GM19238 (cell line): ENCODE data around the gene DMRT2.

Experiments
- DNase-seq: peaks from one replicate; pipeline ENCODE4 v3.0.0; 2011; ENCODE audit warnings: low spot score; ENCODE audit not compliant: insufficient read length

DMRT2 gene

GRCh38 chr9:1046639-1047572 is 3.3 kb upstream of the DMRT2 start:
- no peak for DNase-seq

- no peak for DNase-seq
Measured at GRCh38 chr9:1047591-1048230, 2.4 kb upstream of the DMRT2 start.

GRCh38 chr9:1048231-1048619 is 1.9 kb upstream of the DMRT2 start:
- DNase-seq, result no peak

- DNase-seq, result no peak
Measured at GRCh38 chr9:1048811-1049210, 1.3 kb upstream of the DMRT2 start.

- no peak for DNase-seq
Measured at GRCh38 chr9:1049641-1050040, 516 bp upstream of the DMRT2 start.

GRCh38 chr9:1051210-1051583 is 1.0 kb downstream of the DMRT2 start:
- no peak for DNase-seq

GRCh38 chr9:1051584-1052275 is 1.6 kb downstream of the DMRT2 start:
- DNase-seq, result no peak

- DNase-seq, result no peak
Measured at GRCh38 chr9:1052365-1053281, 2.5 kb downstream of the DMRT2 start.

GRCh38 chr9:1053282-1053621 is 3.1 kb downstream of the DMRT2 start:
- no peak for DNase-seq

GRCh38 chr9:1053986-1054425 is 3.8 kb downstream of the DMRT2 start:
- DNase-seq, result no peak

- DNase-seq, result no peak
Measured at GRCh38 chr9:1055166-1055565, 5.0 kb downstream of the DMRT2 start.

- DNase-seq, result no peak
Measured at GRCh38 chr9:1057910-1058309, 7.8 kb downstream of the DMRT2 start.

GRCh38 chr9:1058826-1059487 is 8.8 kb downstream of the DMRT2 start:
- DNase-seq, result no peak

- DNase-seq, result no peak
Measured at GRCh38 chr9:1065130-1065529, 15.0 kb downstream of the DMRT2 start.

GRCh38 chr9:1070692-1071091 is 20.5 kb downstream of the DMRT2 start:
- no peak for DNase-seq

GRCh38 chr9:1071730-1072129 is 21.6 kb downstream of the DMRT2 start:
- DNase-seq, result no peak

- no peak for DNase-seq
Measured at GRCh38 chr9:1073497-1073896, 23.3 kb downstream of the DMRT2 start.

GRCh38 chr9:1077616-1078015 is 27.5 kb downstream of the DMRT2 start:
- DNase-seq, result no peak

- no peak for DNase-seq
Measured at GRCh38 chr9:1083325-1083913, 33.3 kb downstream of the DMRT2 start.

- DNase-seq, result no peak
Measured at GRCh38 chr9:1085086-1085485, 34.9 kb downstream of the DMRT2 start.
